ENCODE results near the gene ZNF654.
A peak's percentile ranks its signal among the peaks of the same experiment; 100 is the strongest.

Gene ZNF654

DNA sequence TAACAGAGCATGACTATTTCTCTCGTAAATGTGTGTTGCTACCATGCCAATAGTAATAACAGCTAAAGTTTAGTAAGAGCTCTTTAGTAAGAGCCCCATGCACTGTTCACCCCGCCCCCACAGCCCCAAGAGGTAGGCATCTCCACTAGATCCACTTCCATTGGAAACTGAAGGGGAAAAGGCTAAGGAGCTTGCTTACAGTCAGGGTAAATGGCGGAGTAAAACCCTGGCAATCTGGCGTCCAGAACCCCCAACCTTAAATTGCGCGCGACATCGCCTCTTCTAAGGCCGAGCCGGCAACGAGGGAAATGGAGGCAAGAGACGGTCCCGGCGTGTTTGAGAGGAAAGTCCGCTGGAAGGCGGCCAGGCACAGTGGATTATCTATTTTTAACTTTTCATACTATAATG is 90.0 kb downstream of the ZNF654 start:
- DNase-seq (ENCODE audit: low read depth) = peak; percentile 56
- TF ChIP-seq POLR2A (IDR thresholded peaks at IDR 0.05; ENCODE audit: extremely low read depth, insufficient read length) = no peak
- TF ChIP-seq, protein P1, sequence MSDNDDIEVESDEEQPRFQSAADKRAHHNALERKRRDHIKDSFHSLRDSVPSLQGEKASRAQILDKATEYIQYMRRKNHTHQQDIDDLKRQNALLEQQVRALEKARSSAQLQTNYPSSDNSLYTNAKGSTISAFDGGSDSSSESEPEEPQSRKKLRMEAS (IDR thresholded peaks at IDR 0.05; ENCODE audit: low read depth, low read length) = no peak
- TF ChIP-seq MYC (IDR thresholded peaks at IDR 0.05; ENCODE audit: low read depth, low read length) = no peak
- TF ChIP-seq, protein P2, sequence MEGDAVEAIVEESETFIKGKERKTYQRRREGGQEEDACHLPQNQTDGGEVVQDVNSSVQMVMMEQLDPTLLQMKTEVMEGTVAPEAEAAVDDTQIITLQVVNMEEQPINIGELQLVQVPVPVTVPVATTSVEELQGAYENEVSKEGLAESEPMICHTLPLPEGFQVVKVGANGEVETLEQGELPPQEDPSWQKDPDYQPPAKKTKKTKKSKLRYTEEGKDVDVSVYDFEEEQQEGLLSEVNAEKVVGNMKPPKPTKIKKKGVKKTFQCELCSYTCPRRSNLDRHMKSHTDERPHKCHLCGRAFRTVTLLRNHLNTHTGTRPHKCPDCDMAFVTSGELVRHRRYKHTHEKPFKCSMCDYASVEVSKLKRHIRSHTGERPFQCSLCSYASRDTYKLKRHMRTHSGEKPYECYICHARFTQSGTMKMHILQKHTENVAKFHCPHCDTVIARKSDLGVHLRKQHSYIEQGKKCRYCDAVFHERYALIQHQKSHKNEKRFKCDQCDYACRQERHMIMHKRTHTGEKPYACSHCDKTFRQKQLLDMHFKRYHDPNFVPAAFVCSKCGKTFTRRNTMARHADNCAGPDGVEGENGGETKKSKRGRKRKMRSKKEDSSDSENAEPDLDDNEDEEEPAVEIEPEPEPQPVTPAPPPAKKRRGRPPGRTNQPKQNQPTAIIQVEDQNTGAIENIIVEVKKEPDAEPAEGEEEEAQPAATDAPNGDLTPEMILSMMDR (IDR thresholded peaks at IDR 0.05; ENCODE audit: low read depth, low read length) = no peak
- peak overlapping the region; percentile 95 for H3K4me3 ChIP-seq (ENCODE audit: low read depth, low read length)

DNA sequence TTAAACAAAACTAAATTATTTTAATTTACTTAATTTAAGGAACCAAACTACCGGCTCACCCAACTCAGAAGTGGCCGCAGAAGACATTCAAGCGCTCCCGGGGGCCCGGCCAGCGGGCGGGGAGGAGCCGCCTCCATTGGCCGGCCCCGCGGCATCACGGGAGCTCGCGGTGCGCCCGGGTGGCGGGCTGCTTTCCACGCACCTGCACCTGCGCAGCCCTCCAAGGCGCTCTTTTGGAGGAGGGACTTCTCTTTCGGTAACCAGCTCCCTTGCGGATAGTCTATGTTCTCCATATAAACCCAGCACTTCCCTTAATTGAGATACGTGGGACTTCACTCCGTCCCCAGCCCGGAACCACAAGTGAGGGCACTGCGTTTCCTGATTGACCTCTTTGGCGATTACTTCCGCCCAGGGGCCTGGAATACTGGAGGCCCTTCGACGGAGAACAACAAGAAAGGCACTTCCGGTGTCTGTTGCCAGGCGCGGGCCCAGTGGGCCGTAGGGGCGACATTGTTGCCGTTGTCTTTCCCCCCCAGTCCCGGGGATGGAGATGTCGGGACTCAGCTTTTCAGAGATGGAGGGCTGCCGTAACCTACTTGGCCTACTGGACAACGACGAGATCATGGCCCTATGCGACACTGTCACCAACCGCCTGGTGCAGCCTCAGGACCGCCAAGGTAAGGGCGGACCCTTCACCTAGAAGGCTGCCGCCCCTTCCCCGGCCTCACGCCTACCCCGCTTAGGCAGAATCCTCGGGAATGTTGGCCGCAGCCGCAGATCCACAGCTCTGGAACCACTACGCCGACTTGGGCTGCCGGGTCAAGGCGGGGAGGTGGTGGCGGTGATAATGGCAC is 90.7 kb downstream of the ZNF654 start, which contains the start of gene C3orf38:
Gene C3orf38 (plus strand): TSS at position 451 of the 854 bp plus-strand sequence. CDS start 94 bp downstream, at position 545.
- H3K4me3 ChIP-seq (ENCODE audit: low read depth, low read length) = peak within 1 kb of the TSS; percentile 95
- peak; percentile 92 for DNase-seq (ENCODE audit: low read depth)
- TF ChIP-seq MYC (IDR thresholded peaks at IDR 0.05; ENCODE audit: low read depth, low read length) (peak; percentile 79), POLR2A (IDR thresholded peaks at IDR 0.05; ENCODE audit: extremely low read depth, insufficient read length) (peak; percentile 64)
- TF ChIP-seq, protein P1 (IDR thresholded peaks at IDR 0.05; ENCODE audit: low read depth, low read length) = no peak

DNA sequence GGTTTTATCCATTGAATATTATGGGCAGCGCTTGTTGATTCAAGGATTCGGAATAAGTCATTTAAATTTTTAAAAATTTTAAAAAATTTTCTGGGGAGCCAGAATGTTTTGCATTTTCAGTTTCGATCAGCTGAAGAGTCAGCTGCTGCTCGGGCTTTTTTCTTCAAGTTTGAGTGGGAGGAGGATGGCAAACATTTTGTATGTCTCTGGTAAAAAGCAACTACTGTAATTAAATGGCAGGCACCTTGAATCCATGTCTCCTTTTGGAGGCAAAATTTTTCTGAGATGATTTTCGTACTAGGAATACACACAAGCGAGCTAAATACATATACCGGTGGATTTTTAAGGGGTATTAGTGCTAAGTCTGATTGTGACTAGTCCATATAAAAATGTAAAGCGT is 91.3 kb downstream of the ZNF654 start:
- DNase-seq (ENCODE audit: low read depth) = peak; percentile 44
- H3K4me3 ChIP-seq (ENCODE audit: low read depth, low read length) = peak overlapping the region; percentile 95
- TF ChIP-seq MYC (IDR thresholded peaks at IDR 0.05; ENCODE audit: low read depth, low read length) = no peak
- TF ChIP-seq, protein P2 (IDR thresholded peaks at IDR 0.05; ENCODE audit: low read depth, low read length) = no peak
- TF ChIP-seq POLR2A (IDR thresholded peaks at IDR 0.05; ENCODE audit: extremely low read depth, insufficient read length) = no peak
- TF ChIP-seq, protein P1 (IDR thresholded peaks at IDR 0.05; ENCODE audit: low read depth, low read length) = no peak

DNA sequence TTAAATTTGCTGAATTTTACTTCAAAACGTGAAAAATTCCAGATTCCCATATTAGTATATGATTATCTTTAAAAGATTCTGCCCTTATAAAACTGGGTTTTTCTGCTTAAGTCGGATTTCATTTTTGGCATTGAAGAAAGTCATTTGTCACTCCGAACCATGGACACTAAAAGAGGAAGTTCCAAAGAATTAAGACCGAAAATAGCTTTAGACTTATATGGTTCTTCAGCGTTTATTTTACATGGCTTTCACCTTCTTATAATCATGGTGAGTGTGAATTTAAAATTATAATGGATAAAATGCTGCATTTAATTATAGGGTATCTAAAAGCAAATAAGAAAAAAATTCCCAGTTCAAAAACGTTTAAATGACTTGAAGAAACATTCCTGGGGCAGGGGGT is 91.8 kb downstream of the ZNF654 start:
- TF ChIP-seq, protein P1 (IDR thresholded peaks at IDR 0.05; ENCODE audit: low read depth, low read length) = no peak
- TF ChIP-seq POLR2A (IDR thresholded peaks at IDR 0.05; ENCODE audit: extremely low read depth, insufficient read length) = no peak
- TF ChIP-seq, protein P2 (IDR thresholded peaks at IDR 0.05; ENCODE audit: low read depth, low read length) = no peak
- no peak for TF ChIP-seq MYC (IDR thresholded peaks at IDR 0.05; ENCODE audit: low read depth, low read length)
- H3K4me3 ChIP-seq (ENCODE audit: low read depth, low read length) = peak overlapping the region; percentile 95
- peak; percentile 58 for DNase-seq (ENCODE audit: low read depth)

DNA sequence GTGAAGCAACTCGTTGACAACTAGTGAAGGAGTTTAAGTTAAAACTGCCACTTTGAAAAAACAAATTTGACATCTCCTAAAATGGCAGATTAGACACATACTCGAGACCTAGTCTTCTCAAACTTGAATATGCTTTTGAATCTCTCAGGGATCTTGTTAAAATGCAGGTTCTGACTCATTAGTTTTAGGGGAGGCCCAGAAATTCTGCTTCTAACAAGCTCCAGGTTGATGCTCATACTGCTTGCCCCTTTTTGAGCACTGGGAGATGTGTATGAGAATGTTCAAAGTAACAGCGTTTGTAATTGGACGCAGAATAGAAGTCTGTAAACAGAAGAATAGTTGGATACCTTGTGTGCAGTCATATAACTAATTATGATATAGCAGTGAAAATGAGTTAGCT is 92.3 kb downstream of the ZNF654 start:
- H3K4me3 ChIP-seq (ENCODE audit: low read depth, low read length) = peak overlapping the region; percentile 95
- no peak for TF ChIP-seq POLR2A (IDR thresholded peaks at IDR 0.05; ENCODE audit: extremely low read depth, insufficient read length)
- TF ChIP-seq, protein P2 (IDR thresholded peaks at IDR 0.05; ENCODE audit: low read depth, low read length) = no peak
- TF ChIP-seq MYC (IDR thresholded peaks at IDR 0.05; ENCODE audit: low read depth, low read length) = no peak
- TF ChIP-seq, protein P1 (IDR thresholded peaks at IDR 0.05; ENCODE audit: low read depth, low read length) = no peak
- peak; percentile 5 for DNase-seq (ENCODE audit: low read depth)

DNA sequence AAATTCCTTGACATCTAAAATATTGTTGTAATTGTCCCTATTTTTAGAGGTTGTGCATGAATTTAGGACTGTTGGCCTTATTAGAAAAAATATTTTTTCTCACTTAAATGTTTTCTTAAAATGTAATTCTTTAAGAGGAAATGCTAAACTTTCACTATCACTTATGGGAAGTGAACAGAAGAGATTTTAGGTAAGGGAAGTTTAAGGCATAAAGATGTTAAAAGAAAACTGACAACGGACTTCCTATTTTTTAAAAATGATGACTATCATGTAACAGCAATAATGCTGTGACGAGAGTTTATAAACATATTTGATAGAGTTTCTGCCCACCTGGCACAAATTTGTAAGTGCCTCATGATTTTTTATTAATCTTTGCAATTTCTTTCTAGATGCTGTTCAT is 93.8 kb downstream of the ZNF654 start:
- TF ChIP-seq, protein P1 (IDR thresholded peaks at IDR 0.05; ENCODE audit: low read depth, low read length) = no peak
- TF ChIP-seq MYC (IDR thresholded peaks at IDR 0.05; ENCODE audit: low read depth, low read length) = no peak
- TF ChIP-seq POLR2A (IDR thresholded peaks at IDR 0.05; ENCODE audit: extremely low read depth, insufficient read length) = no peak
- TF ChIP-seq, protein P2 (IDR thresholded peaks at IDR 0.05; ENCODE audit: low read depth, low read length) = no peak
- no peak overlapping the region for H3K4me3 ChIP-seq (ENCODE audit: low read depth, low read length)
- no peak for DNase-seq (ENCODE audit: low read depth)
